Limb (tissue), 2 donors: ENCODE measurements around the gene DEFB125.
"Not testable (repeated sequence)": the region's sequence is repeated elsewhere in the genome, so short reads cannot be mapped to it uniquely, and the experiment has no call there.

Experiments
- DNase-seq, 2 donors: peaks; one replicate each; pipeline ENCODE4 v3.0.0-alpha.2; 2016; ENCODE audit errors: extremely low spot score in 2 of 2

Gene DEFB125

GRCh38 chr20:87401-87800 is at the start of gene DEFB125:
Gene DEFB125 (plus strand): TSS chr20:87672. CDS start chr20:87710, 38 bp downstream.
- DNase-seq = no peak

- DNase-seq = no peak
These were observed 27.2 kb upstream of the DEFB125 start for GRCh38 chr20:60035-60918.

- DNase-seq = no peak
These were observed 26.2 kb upstream of the DEFB125 start for GRCh38 chr20:61230-61629.

GRCh38 chr20:61757-62156 is 25.7 kb upstream of the DEFB125 start:
- DNase-seq = no peak

GRCh38 chr20:62487-62886 is 25.0 kb upstream of the DEFB125 start:
- no peak for DNase-seq

GRCh38 chr20:64026-64603 is 23.4 kb upstream of the DEFB125 start:
- DNase-seq = no peak

- no peak for DNase-seq
These were observed 22.6 kb upstream of the DEFB125 start for GRCh38 chr20:64766-65322.

- no peak for DNase-seq
These were observed 10.2 kb upstream of the DEFB125 start for GRCh38 chr20:77231-77630.

GRCh38 chr20:78338-78737 is 9.1 kb upstream of the DEFB125 start:
- no peak for DNase-seq

GRCh38 chr20:79565-79964 is 7.9 kb upstream of the DEFB125 start:
- no peak for DNase-seq

- DNase-seq = no peak
These were observed 3.2 kb downstream of the DEFB125 start for GRCh38 chr20:90651-91050.

GRCh38 chr20:93641-94040 is 6.2 kb downstream of the DEFB125 start:
- no peak for DNase-seq

GRCh38 chr20:95215-95614 is 7.7 kb downstream of the DEFB125 start:
- DNase-seq = no peak

- not testable (repeated sequence) for DNase-seq
These were observed 10.2 kb downstream of the DEFB125 start for GRCh38 chr20:97691-98090.

- no peak for DNase-seq
These were observed 14.5 kb downstream of the DEFB125 start for GRCh38 chr20:101975-102374.

GRCh38 chr20:103456-103855 is 16.0 kb downstream of the DEFB125 start:
- no peak for DNase-seq

- DNase-seq = no peak
These were observed 24.9 kb downstream of the DEFB125 start for GRCh38 chr20:112396-112795.

- DNase-seq = no peak
These were observed 30.0 kb downstream of the DEFB125 start for GRCh38 chr20:117518-117917.

GRCh38 chr20:129786-130323 is 42.4 kb downstream of the DEFB125 start:
- not testable (repeated sequence) for DNase-seq

GRCh38 chr20:137668-138490 is 50.4 kb downstream of the DEFB125 start:
- no peak for DNase-seq

- no peak for DNase-seq
These were observed 54.8 kb downstream of the DEFB125 start, which contains the start of gene DEFB126 for GRCh38 chr20:142290-142689. Gene DEFB126 (plus strand): TSS chr20:142590. CDS start chr20:142629, 39 bp downstream.
